ENCODE results near the gene VANGL1.

VANGL1 gene

DNA sequence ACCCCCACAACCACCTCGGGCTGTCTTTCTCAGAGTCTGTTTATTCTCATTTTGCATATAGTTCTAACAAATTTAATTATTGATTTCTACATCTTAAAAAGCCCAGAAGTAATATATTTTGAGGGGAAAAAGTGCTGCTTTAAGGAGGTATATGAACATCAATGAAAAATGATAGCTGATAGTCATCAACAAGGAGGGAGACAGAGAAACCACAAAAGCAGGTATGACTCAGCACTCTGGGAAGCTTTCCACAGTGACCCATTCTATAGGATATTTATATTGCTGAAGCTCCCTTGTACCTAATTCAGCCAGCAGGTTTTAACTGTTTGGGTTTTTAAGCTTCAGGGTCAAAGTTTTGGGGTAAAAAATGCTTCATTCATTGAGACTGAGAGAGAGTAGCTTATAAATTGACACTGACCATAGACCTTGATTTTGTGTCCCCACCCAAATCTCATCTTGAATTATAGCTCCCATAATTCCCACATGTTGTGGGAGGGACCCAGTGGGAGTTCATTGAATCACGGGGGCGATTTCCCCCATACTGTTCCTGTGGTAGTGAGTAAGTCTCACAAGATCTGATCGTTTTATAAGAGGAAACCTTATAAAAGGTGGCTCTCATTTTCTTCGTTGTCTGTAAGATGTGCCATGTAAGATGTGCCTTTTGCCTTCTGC lies 27.4 kb downstream of the VANGL1 start:
- no peak for DNase-seq (ENCODE audit: low read depth)

GRCh38 chr1:115669886-115670285 lies 28.1 kb downstream of the VANGL1 start:
- DNase-seq (ENCODE audit: low read depth) = no peak

GRCh38 chr1:115670476-115671175 lies 28.9 kb downstream of the VANGL1 start:
- DNase-seq (ENCODE audit: low read depth) = no peak

DNA sequence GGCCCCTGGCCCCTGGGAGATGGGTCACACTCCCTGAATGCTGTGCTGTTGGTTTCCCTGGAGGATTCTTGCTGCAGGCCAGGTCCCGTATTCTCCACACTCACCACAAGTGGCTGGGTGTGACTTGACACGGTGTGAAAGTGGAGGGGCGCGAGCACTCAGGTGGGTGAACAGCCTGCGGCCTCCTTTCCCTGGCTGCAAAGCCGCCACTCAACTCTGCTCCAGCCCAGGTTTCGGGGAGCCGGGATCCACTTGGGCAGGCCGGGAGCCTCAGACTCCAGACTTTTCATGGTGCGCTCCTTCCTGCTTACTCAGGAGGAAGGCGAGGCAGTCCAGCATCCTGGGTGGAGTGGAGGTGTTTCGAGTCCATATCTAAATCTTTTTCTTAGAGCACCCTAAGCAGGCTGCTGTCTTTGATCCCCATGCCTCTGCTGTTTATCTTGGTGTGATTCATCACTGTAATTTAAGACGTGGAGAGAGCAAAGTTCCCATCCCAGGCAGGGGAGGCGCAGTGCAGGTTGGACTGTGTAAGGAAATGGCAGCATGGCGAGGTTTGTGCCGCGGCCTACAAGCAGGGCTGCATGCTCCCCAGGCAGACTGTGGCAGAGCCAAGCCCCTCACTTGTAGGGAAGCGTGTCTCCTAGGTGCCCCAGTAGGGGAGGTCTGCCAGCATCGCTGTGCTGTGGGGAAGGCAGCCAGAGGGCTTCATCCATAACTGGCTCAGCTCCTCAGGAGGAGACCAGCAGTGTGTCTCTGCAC lies 29.6 kb downstream of the VANGL1 start:
- DNase-seq (ENCODE audit: low read depth) = no peak

DNA sequence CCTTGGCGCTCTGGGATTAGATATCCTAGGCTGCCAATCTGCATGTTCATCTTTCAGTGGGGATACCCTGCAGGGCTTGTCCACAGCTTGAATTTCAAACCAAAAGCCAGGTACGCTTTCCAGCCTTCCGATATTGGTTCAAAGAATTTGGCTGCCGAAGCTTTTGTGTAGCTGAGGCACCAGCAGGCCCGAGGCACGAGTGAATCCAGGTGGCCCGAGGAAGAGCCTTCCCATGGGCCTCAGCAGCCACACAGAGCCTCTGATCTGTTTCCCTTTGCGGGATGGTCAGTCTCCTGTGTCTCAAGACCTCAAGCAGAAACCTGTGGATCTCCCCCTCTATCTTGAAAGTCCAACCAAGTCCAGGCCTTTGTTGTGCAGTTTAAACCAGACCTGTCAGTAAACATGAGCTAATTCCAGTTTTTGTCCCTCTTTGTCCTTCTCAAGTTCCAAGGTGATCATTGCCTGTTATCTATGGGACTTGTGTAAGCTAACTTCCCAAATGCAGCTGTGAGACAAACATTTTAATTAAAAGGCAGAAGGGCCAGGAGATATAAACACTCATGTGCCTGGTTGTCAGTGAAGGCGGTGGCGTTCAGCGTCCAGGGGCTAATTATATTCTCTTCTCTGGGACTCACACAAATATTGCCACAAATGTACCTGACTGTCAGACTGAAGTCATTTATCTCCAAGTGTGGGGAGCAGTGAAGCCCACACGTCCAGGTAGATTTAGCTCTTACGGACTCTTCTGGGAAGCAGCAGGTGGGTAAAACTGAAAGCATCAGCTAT lies 30.6 kb downstream of the VANGL1 start:
- DNase-seq (ENCODE audit: low read depth) = no peak

- no peak for DNase-seq (ENCODE audit: low read depth)
These were observed 34.9 kb downstream of the VANGL1 start for GRCh38 chr1:115676498-115677181.

DNA sequence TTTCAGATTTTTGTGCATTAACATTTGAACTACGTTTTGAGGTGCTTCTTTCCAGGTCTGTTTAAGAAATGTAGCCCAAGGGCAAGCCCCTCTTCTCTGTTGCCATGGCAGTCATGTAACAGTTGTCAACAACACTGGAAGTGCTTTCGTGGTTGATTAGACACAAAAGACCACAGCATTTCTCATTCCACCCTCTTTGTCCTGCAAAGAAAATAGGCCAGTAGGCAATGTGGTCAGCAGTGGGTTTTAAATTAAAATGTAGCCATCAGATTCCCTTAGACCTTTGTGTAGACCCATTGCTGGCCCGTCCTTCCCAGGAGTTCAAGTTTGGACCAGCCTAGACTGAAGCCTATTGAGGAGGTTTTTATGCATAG lies 35.4 kb downstream of the VANGL1 start:
- DNase-seq (ENCODE audit: low read depth) = no peak

DNA sequence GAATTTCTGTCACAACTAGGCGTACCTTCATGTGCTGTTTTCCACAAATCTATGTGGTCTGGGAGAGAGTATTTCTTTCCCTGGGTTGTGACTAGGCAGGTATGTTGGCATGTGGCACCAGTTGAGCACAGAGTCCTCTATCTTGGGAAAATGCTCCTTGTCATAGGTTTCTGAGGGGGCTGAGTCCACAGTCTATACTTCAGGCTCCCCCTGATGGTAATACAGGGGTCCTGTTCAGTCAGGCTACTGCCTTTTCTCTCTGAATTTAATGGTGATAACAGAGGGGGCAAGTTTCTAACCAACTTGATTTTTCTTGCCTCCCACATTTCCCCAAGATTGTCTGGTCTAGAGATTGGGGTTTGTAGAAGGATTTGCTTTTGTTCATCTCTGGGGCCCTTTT lies 35.8 kb downstream of the VANGL1 start:
- no peak for DNase-seq (ENCODE audit: low read depth)

DNA sequence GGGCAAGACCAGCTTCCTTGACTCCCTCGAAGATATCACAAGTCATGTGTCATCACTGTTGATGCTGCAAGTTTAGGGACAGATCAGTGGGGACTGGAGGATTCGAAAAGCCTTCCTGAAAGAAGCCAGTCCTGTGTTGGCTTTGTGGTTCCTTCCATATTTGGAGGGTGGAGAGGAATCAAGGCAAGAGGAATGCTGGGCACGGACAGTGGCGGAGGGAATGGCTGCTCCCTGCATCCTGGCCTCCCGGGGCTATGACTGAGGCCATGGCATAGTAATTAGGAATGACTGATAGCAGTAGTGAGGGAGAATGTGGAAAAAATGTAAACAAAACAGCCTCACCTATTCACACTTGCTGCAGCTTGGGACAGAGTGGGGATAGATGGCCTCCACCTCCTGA lies 36.4 kb downstream of the VANGL1 start:
- DNase-seq (ENCODE audit: low read depth) = no peak

- DNase-seq (ENCODE audit: low read depth) = no peak
These were observed 37.4 kb downstream of the VANGL1 start for GRCh38 chr1:115679141-115679611.

GRCh38 chr1:115680730-115681111 lies 39.0 kb downstream of the VANGL1 start:
- no peak for DNase-seq (ENCODE audit: low read depth)

DNA sequence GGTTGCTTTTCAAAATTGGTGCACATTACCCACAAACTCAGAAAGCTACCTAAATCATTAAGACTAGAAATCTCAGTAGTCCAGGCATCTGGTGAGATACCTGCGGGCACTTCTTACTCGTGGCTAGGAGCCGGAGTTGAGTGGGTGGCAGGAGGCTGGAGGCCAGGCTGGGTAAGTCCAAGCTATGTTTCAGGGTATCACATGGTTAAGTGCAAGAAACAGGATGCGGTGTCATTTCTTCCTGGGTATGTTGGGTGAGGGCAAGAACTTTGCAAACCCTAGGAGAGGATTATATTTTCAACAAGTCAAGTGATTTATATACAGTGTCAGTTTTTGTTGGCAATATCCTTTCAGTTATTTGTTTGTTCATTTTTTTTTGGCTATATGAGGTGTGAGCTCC lies 41.0 kb downstream of the VANGL1 start:
- DNase-seq (ENCODE audit: low read depth) = no peak

DNA sequence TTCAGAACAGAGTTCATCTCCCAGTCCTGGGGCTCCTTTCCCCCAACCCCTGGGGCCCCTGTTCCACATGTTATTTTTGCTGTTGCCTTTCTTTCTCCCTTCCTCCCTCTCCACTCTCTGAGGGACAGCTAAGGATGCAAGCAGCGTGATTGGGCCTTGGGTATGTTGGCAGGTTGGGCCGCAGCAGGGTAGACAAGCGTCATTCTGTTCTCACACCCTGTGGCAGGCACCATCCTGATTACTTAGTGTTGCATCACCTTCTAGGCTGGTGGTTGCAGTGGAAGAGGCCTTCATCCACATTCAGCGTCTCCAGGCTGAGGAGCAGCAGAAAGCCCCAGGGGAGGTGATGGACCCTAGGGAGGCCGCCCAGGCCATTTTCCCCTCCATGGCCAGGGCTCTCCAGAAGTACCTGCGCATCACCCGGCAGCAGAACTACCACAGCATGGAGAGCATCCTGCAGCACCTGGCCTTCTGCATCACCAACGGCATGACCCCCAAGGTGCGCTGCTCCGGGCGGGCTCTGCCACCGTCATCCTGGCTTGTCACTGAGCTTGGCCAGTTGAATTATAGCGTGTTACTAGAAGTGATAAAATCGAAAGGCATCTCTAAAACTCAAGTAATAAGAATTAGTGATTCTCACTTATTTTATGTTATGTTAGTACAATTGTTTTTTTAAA lies 43.4 kb downstream of the VANGL1 start:
- no peak for DNase-seq (ENCODE audit: low read depth)

DNA sequence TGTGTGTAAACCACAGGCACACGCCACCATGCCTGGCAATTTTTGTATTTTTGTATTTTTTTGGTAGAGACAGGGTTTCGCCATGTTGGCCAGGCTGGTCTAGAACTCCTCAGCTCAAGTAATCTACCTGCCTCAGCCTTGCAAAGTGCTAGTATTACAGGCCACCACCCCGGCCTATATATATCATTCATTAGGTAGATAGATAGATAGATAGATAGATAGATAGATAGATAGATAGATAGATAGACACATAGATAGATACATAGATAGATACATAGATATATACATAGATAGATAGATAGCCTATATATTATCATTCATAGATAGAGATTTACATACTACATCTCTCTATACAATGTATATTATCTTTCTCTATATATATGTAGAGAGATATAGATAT lies 46.0 kb downstream of the VANGL1 start:
- DNase-seq (ENCODE audit: low read depth) = no peak

DNA sequence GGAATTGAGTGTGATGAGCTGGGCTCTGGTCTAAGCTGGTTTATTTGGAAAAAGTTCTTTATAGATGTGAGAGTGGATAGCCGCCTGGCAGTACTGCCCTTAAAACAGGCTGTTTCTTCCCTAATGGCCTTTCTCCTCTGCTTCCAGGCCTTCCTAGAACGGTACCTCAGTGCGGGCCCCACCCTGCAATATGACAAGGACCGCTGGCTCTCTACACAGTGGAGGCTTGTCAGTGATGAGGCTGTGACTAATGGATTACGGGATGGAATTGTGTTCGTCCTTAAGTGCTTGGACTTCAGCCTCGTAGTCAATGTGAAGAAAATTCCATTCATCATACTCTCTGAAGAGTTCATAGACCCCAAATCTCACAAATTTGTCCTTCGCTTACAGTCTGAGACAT lies 49.2 kb downstream of the VANGL1 start:
- DNase-seq (ENCODE audit: low read depth) = no peak

- no peak for DNase-seq (ENCODE audit: low read depth)
These were observed 50.5 kb downstream of the VANGL1 start for GRCh38 chr1:115692224-115692623.

GRCh38 chr1:115694805-115695204 lies 53.0 kb downstream of the VANGL1 start:
- DNase-seq (ENCODE audit: low read depth) = no peak

- no peak for DNase-seq (ENCODE audit: low read depth)
These were observed 55.8 kb downstream of the VANGL1 start for GRCh38 chr1:115697619-115698018.

GRCh38 chr1:115701090-115701489 lies 59.3 kb downstream of the VANGL1 start:
- no peak for DNase-seq (ENCODE audit: low read depth)

- DNase-seq (ENCODE audit: low read depth) = no peak
These were observed 61.2 kb downstream of the VANGL1 start for GRCh38 chr1:115702959-115703358.
